GM12878 (cell line): ENCODE measurements around the gene SPC24. TPM values are rescaled to one million over a fixed set of nuclear protein-coding genes. Genes with fewer than 3 reads are reported as not detected.

ENCODE experiments used
- ATAC-seq: fragments of 200-7000 bp; cut with Tn5 transposase; 3 replicates; pipeline ENCODE4 v1.9.1; 2020; ENCODE audit warnings: mild to moderate bottlenecking, moderate library complexity
- BruUV-seq: library from RNA; stranded (reverse); fragments of 400-500 nt; replicated peaks from 2 replicates; lab custom pipeline; 2021; lab: Mats Ljungman, UMichigan
- CTCF ChIA-PET: fragments of 300-600 bp; sonication (Branson Sonifier 250); formaldehyde crosslinking; extraction: SDS; loops from one replicate; lab custom pipeline; 2021; ENCODE audit warnings: inconsistent platforms; lab: Yijun Ruan, JAX
- POLR2A ChIA-PET: fragments of 350-600 bp; formaldehyde crosslinking; extraction: SDS; loops from one replicate; lab custom pipeline; 2021; ENCODE audit warnings: inconsistent platforms; lab: Charles Lee
- RAD21 ChIA-PET: fragments of 300-600 bp; sonication (Branson Sonifier 250); formaldehyde crosslinking; loops from one replicate; lab custom pipeline; 2023; ENCODE audit warnings: antibody characterized with exemption; ENCODE audit not compliant: unreplicated experiment; lab: Charles Lee
- SMC1A ChIA-PET: fragments of 300-600 bp; sonication (Branson Sonifier 250); formaldehyde crosslinking; loops from one replicate; lab custom pipeline; 2023; ENCODE audit not compliant: unreplicated experiment, uncharacterized antibody; lab: Charles Lee
- DNase-seq: peaks from one replicate; pipeline ENCODE4 v3.0.0-alpha.2; 2011; ENCODE audit warnings: low read depth, low spot score
- FAIRE-seq: peaks from 3 replicates; lab custom pipeline; 2011; peaks lifted over from hg19 to GRCh38; lab: Jason Lieb, UNC
- H2AFZ ChIP-seq: 2 replicates; pipeline ENCODE4 v1.6.0; 2011; ENCODE audit warnings: low read depth, low read length, control low read depth; ENCODE audit not compliant: control insufficient read depth
- H3K27ac ChIP-seq: 2 replicates; pipeline ENCODE4 v1.5.1; 2011; ENCODE audit warnings: control low read depth; ENCODE audit not compliant: control insufficient read depth, insufficient read depth
- H3K27me3 ChIP-seq, 2 experiments: replicated peaks in 1 of 2; 2 replicates each; pipeline versions ENCODE4 v1.6.0 to v1.6.1; 2011; ENCODE audit warnings: low read length in 1 of 2; ENCODE audit not compliant: control insufficient read depth in 2 of 2, insufficient read depth in 2 of 2
- H3K36me3 ChIP-seq, 2 experiments: 2 replicates each; pipeline ENCODE4 v1.5.1; 2011; ENCODE audit warnings: low read length in 1 of 2; ENCODE audit not compliant: control insufficient read depth in 2 of 2, insufficient read depth in 2 of 2
- H3K4me1 ChIP-seq: 2 replicates; pipeline ENCODE4 v1.6.1; 2011; ENCODE audit warnings: mild to moderate bottlenecking, low read length, moderate library complexity, mixed read lengths; ENCODE audit not compliant: control insufficient read depth, insufficient read depth
- H3K4me2 ChIP-seq: 2 replicates; pipeline ENCODE4 v1.6.0; 2011; ENCODE audit warnings: control low read depth; ENCODE audit not compliant: control insufficient read depth, insufficient read depth
- H3K4me3 ChIP-seq: fragments of 200-600 bp; sonication (generic); 2 replicates; pipeline ENCODE4 v1.5.1; 2016
- H3K79me2 ChIP-seq: 2 replicates; pipeline ENCODE4 v1.6.0; 2011; ENCODE audit warnings: low read length; ENCODE audit not compliant: control insufficient read depth, insufficient read depth
- H3K9ac ChIP-seq: 2 replicates; pipeline ENCODE4 v1.8.0; 2011; ENCODE audit warnings: low read length, control low read depth, mixed read lengths; ENCODE audit not compliant: control insufficient read depth, insufficient read depth
- H3K9me3 ChIP-seq: replicated peaks from 3 replicates; pipeline ENCODE4 v1.5.1; 2011; ENCODE audit warnings: mild to moderate bottlenecking, low read length; ENCODE audit not compliant: control insufficient read depth, insufficient read depth
- H4K20me1 ChIP-seq: 2 replicates; pipeline ENCODE4 v1.6.0; 2011; ENCODE audit not compliant: control insufficient read depth, insufficient read depth
- ATF2 ChIP-seq: IDR thresholded peaks from 2 replicates; pipeline ENCODE4 v1.6.1; 2012; ENCODE audit warnings: low read length, inconsistent platforms
- BCL3 ChIP-seq: IDR thresholded peaks from 2 replicates; pipeline ENCODE4 v1.6.1; 2011; ENCODE audit warnings: borderline replicate concordance, low read depth, mild to moderate bottlenecking, moderate library complexity, low read length; ENCODE audit not compliant: insufficient read depth, poor library complexity, severe bottlenecking
- CHD2 ChIP-seq: IDR thresholded peaks from 2 replicates; pipeline ENCODE4 v1.6.1; 2011; ENCODE audit warnings: low read depth, low read length, improper control_type of control experiment, borderline replicate concordance
- CREB1 ChIP-seq: IDR thresholded peaks from 2 replicates; pipeline ENCODE4 v1.6.1; 2012; ENCODE audit warnings: low read depth, mild to moderate bottlenecking, inconsistent platforms
- E4F1 ChIP-seq: fragments of 450-650 bp; IDR thresholded peaks from 2 replicates; pipeline ENCODE4 v1.6.1; 2018; ENCODE audit warnings: borderline replicate concordance, mild to moderate bottlenecking; ENCODE audit not compliant: partially characterized antibody
- IKZF2 ChIP-seq, 2 experiments: fragments of 450-650 bp; IDR thresholded peaks; 2 replicates each; pipeline ENCODE4 v1.6.1; 2017; ENCODE audit warnings: mild to moderate bottlenecking in 2 of 2, moderate library complexity in 2 of 2
- SIX5 ChIP-seq: IDR thresholded peaks from 2 replicates; pipeline ENCODE4 v1.6.1; 2011; ENCODE audit warnings: mild to moderate bottlenecking, low read depth, low read length, moderate library complexity; ENCODE audit not compliant: severe bottlenecking
- TAF1 ChIP-seq: IDR thresholded peaks from 2 replicates; pipeline ENCODE4 v1.6.1; 2011; ENCODE audit warnings: mild to moderate bottlenecking, low read depth, low read length, borderline replicate concordance
- TARDBP ChIP-seq: IDR thresholded peaks from 2 replicates; pipeline ENCODE4 v1.6.1; 2016; ENCODE audit warnings: borderline replicate concordance
- USF2 ChIP-seq: IDR thresholded peaks from 2 replicates; pipeline ENCODE4 v1.6.1; 2011; ENCODE audit warnings: low read depth, low read length, improper control_type of control experiment, borderline replicate concordance
- ZNF274 ChIP-seq: IDR thresholded peaks from one replicate; pipeline ENCODE4 v1.8.0; 2011; ENCODE audit not compliant: insufficient read length, insufficient read depth
- ZNF687 ChIP-seq: fragments of 450-650 bp; IDR thresholded peaks from 2 replicates; pipeline ENCODE4 v1.6.1; 2017; ENCODE audit warnings: mild to moderate bottlenecking, moderate library complexity
- WGBS: methylation state at CpG from one replicate; pipeline ENCODE4 v1.1.6; 2016; ENCODE audit warnings: low lambda C conversion rate; ENCODE audit not compliant: insufficient replicate concordance, insufficient coverage; ENCODE audit errors: missing lambda C conversion rate; 5-methylcytosine and 5-hydroxymethylcytosine counted together
- in situ Hi-C: fragments of 300-500 bp; cut with MboI; formaldehyde crosslinking; loops from 9 replicates; pipeline ENCODE4 v1.14.3; 2018; ENCODE audit warnings: mixed read lengths
- intact Hi-C: fragments of 100-400 bp; cut with micrococcal nuclease; formaldehyde crosslinking; loops from one replicate; pipeline ENCODE4 v1.14.2; 2022; ENCODE audit not compliant: unreplicated experiment
- polyA plus RNA-seq, 11 experiments: library from polyadenylated mRNA; depleted of rRNA in 4 of 11; unstranded in 6 of 11; stranded (reverse) in 5 of 11; fragments of >200 nt; fragmentation: Nextera tagmentation in 4 of 11; fragmentation: Illumina TruSeq in 1 of 11; extraction: Ambion mirVana in 4 of 11; extraction: Trizol in 1 of 11; gene quantifications; 1 replicate in 1 of 11; 2 replicates in 10 of 11; pipeline versions ENCODE4 v1.2.1 to v1.2.3, GENCODE V29; 2011 to 2016; ENCODE audit warnings: inconsistent platforms in 2 of 11, missing spikeins in 2 of 11, low read depth in 1 of 11
- total RNA-seq, 4 experiments: library from RNA; depleted of rRNA in 3 of 4; stranded (reverse); fragments of >200 nt in 3 of 4; fragmentation: Illumina TruSeq in 1 of 4; extraction: Trizol in 1 of 4; gene quantifications; 2 replicates each; pipeline versions ENCODE4 v1.2.1 to v1.2.3, GENCODE V29; 2013 to 2021

Gene SPC24
- total and polyA plus RNA-seq, 10 of the 15 experiments (the other 5 are each of a cell fraction or from before 2014, with no cell fraction given): 9.4 to 72.6 (median 40.7) TPM

GRCh38 chr19:11100049-11100448 is 55.5 kb downstream of the SPC24 start (continued):
- TF ChIP-seq ZNF687 (no peak), USF2 (no peak), CREB1 (no peak)

GRCh38 chr19:11098861-11099260 is 56.7 kb downstream of the SPC24 start:
- CTCF ChIA-PET: no interaction called here
- H3K4me3 ChIP-seq: no peak overlapping the region
- peaks cover 22% of the 10 kb centered on the region for H3K4me1 ChIP-seq
- no peak overlapping the region for H3K27ac ChIP-seq
- DNase-seq (no peak), ATAC-seq (no peak), FAIRE-seq (no peak)
- H3K36me3 ChIP-seq: peaks cover 12 to 36% of the 10 kb centered on the region in 2 experiments
- SMC1A ChIA-PET: no interaction called here
- H3K27me3 ChIP-seq: no peaks in the 10 kb centered on the region
- POLR2A ChIA-PET: no interaction called here
- WGBS: 89% methylated on average over 3 of the region's 3 CpGs
- intact Hi-C loops: loop anchor here (10.0 kb wide), 2 partner anchors 384 to 1686 kb away; partner anchors contain the start of gene DNM2
- no peak overlapping the region for H3K9ac ChIP-seq
- in situ Hi-C loops: no loop called here
- no peak overlapping the region for H2AFZ ChIP-seq
- H3K9me3 ChIP-seq: no peaks in the 10 kb centered on the region
- H3K79me2 ChIP-seq: peaks cover 49% of the 10 kb centered on the region
- RAD21 ChIA-PET: no interaction called here
- H3K4me2 ChIP-seq: no peak overlapping the region
- H4K20me1 ChIP-seq: no peaks in the 10 kb centered on the region; the same call in 1 of the 2 replicates
- BruUV-seq: no TSS peak
- TF ChIP-seq ZNF274 (no peak), E4F1 (no peak), SIX5 (no peak), CHD2 (no peak), TAF1 (no peak), ATF2 (no peak), IKZF2 (IDR thresholded peaks at IDR 0.05) (no peak), BCL3 (no peak), TARDBP (no peak)
